GM12892 (cell line): ENCODE measurements around the gene ATP1A1.

Experiments
- POLR2A ChIP-seq: IDR thresholded peaks from 2 replicates; pipeline ENCODE4 v1.6.1; 2011; ENCODE audit warnings: low read depth, low read length, control low read depth
- POLR2AphosphoS5 ChIP-seq: IDR thresholded peaks from 2 replicates; pipeline ENCODE4 v1.6.1; 2011; ENCODE audit warnings: low read depth, low read length, control low read depth
- TAF1 ChIP-seq: IDR thresholded peaks from 2 replicates; pipeline ENCODE4 v1.6.1; 2011; ENCODE audit warnings: low read depth, mild to moderate bottlenecking, control low read depth, low read length, borderline replicate concordance

- TF ChIP-seq POLR2A (no peak), POLR2AphosphoS5 (no peak), TAF1 (no peak)
Observed at GRCh38 chr1:116332451-116332850, 40.6 kb upstream of the ATP1A1 start.
